ENCODE data around the gene C5. TPM values are rescaled to one million over a fixed set of nuclear protein-coding genes. Genes with fewer than 3 reads are reported as not detected.

The C5 gene
- total RNA-seq, 1 donor from 2014 or later, result 2.0 TPM

- Histone ChIP-seq H3K27me3 (no peaks in the 10 kb centered on the region), H3K4me1 (no peaks in the 10 kb centered on the region), H3K9me3 (no peaks in the 10 kb centered on the region), H3K36me3 (peaks cover 0 to 8% of the 10 kb centered on the region in 2 donors), H3K4me3 (no peak overlapping the region), H3K27ac (no peak overlapping the region)
- TF ChIP-seq CTCF (IDR thresholded peaks at IDR 0.05) (no peak), POLR2AphosphoS5 (IDR thresholded peaks at IDR 0.05; ENCODE audit: insufficient read depth in 1 of 2, low read depth in 1 of 2) (no peak), POLR2A (IDR thresholded peaks at IDR 0.05) (no peak)
- no peak for DNase-seq (ENCODE audit: extremely low spot score in 2 of 2)
- intact Hi-C loops (cut with DNase I), result no loop called here
Observed at GRCh38 chr9:121085661-121086060, 35.6 kb upstream of the C5 start.

GRCh38 chr9:121082075-121082474 lies 32.0 kb upstream of the C5 start:
- Histone ChIP-seq H3K4me3 (no peak overlapping the region), H3K27ac (no peak overlapping the region), H3K36me3 (peaks cover 0 to 8% of the 10 kb centered on the region in 2 donors), H3K4me1 (no peaks in the 10 kb centered on the region), H3K27me3 (no peaks in the 10 kb centered on the region), H3K9me3 (no peaks in the 10 kb centered on the region)
- intact Hi-C loops (cut with DNase I), result no loop called here
- DNase-seq (ENCODE audit: extremely low spot score in 2 of 2), result no peak
- TF ChIP-seq CTCF (IDR thresholded peaks at IDR 0.05) (no peak), POLR2A (IDR thresholded peaks at IDR 0.05) (no peak), POLR2AphosphoS5 (IDR thresholded peaks at IDR 0.05; ENCODE audit: insufficient read depth in 1 of 2, low read depth in 1 of 2) (no peak)

- Histone ChIP-seq H3K27me3 (no peaks in the 10 kb centered on the region), H3K36me3 (no peaks in the 10 kb centered on the region), H3K9me3 (no peaks in the 10 kb centered on the region), H3K27ac (peak overlapping the region; percentile 81), H3K4me3 (peak overlapping the region; percentile 61 to 77), H3K4me1 (peaks cover 21% of the 10 kb centered on the region)
- intact Hi-C loops (cut with DNase I), result loop anchor here (10.0 kb wide), 1 partner anchor 211 kb away; no protein-coding TSS in a partner anchor
- TF ChIP-seq CTCF (IDR thresholded peaks at IDR 0.05), result no peak
- no peak for TF ChIP-seq POLR2A (IDR thresholded peaks at IDR 0.05)
- TF ChIP-seq POLR2AphosphoS5 (IDR thresholded peaks at IDR 0.05; ENCODE audit: insufficient read depth in 1 of 2, low read depth in 1 of 2), result no peak
- no peak for DNase-seq (ENCODE audit: extremely low spot score in 2 of 2)
Observed at GRCh38 chr9:121075251-121076036, 25.4 kb upstream of the C5 start.

- Histone ChIP-seq H3K27me3 (no peaks in the 10 kb centered on the region), H3K9me3 (no peaks in the 10 kb centered on the region), H3K36me3 (no peaks in the 10 kb centered on the region), H3K4me1 (peaks cover 21% of the 10 kb centered on the region), H3K27ac (peak within 1 kb of the TSS; percentile 81), H3K4me3 (peak within 1 kb of the TSS; percentile 61 to 77)
- TF ChIP-seq POLR2AphosphoS5 (IDR thresholded peaks at IDR 0.05; ENCODE audit: insufficient read depth in 1 of 2, low read depth in 1 of 2) (peak; percentile 84 to 92), POLR2A (IDR thresholded peaks at IDR 0.05) (peak in 1 of 2 donors; percentile 21), CTCF (IDR thresholded peaks at IDR 0.05) (no peak)
- intact Hi-C loops (cut with DNase I), result loop anchor here (10.0 kb wide), 1 partner anchor 210 kb away; no protein-coding TSS in a partner anchor
- DNase-seq (ENCODE audit: extremely low spot score in 2 of 2), result peak in 1 of 2 donors; percentile 93
Observed at GRCh38 chr9:121074370-121075250, 24.5 kb upstream of the C5 start, which contains the start of gene CNTRL. Gene CNTRL, plus strand, starts transcription at chr9:121074955. Its CDS starts 13,372 bp downstream, at chr9:121088327.

Data from vagina (tissue), 2 donors.